Upper lobe of right lung (tissue), 1 donor: Measurements from ENCODE around the gene DCAKD. TPM values are rescaled to one million over a fixed set of nuclear protein-coding genes. Genes with fewer than 3 reads are reported as not detected.

Experiments used
- ATAC-seq: fragments of 200-7000 bp; cut with Tn5 transposase; one replicate; pipeline ENCODE4 v1.9.1; 2020; ENCODE audit warnings: mild to moderate bottlenecking, moderate library complexity
- DNase-seq: peaks from one replicate; pipeline ENCODE4 v3.0.0-alpha.2; 2020
- H3K27ac ChIP-seq: fragments of 200-600 bp; one replicate; pipeline ENCODE4 v1.8.0; 2022
- H3K27me3 ChIP-seq: fragments of 200-600 bp; one replicate; pipeline ENCODE4 v1.8.0; 2022; ENCODE audit warnings: mild to moderate bottlenecking
- H3K36me3 ChIP-seq: fragments of 200-600 bp; one replicate; pipeline ENCODE4 v1.8.0; 2022
- H3K4me1 ChIP-seq: fragments of 200-600 bp; one replicate; pipeline ENCODE4 v1.8.0; 2022
- H3K4me3 ChIP-seq: fragments of 200-600 bp; one replicate; pipeline ENCODE4 v1.8.0; 2022; ENCODE audit warnings: mild to moderate bottlenecking
- H3K9me3 ChIP-seq: fragments of 200-600 bp; one replicate; pipeline ENCODE4 v1.8.0; 2022
- CTCF ChIP-seq: fragments of 200-600 bp; IDR thresholded peaks from one replicate; pipeline ENCODE4 v1.8.0; 2022; ENCODE audit warnings: antibody characterized with exemption
- intact Hi-C: fragments of 100-400 bp; cut with DNase I; formaldehyde crosslinking; loops from one replicate; pipeline ENCODE4 v1.11.0; 2022
- total RNA-seq: library from RNA; stranded (reverse); fragmentation: NEBNext Ultra II Directional; extraction: Animal tissue kit (Norgen Biotek cat#: 25700); gene quantifications from one replicate; pipeline ENCODE4 v1.2.1, GENCODE V29; 2021
- donor health status: DM: no; HTN: yes; CAD: no; lungs with severe emphysema.

The DCAKD gene
- total RNA-seq, 1 donor from 2014 or later = 21.8 TPM

GRCh38 chr17:45004388-45004787, 47.0 kb downstream of the DCAKD start:
- ATAC-seq (no peak), DNase-seq (no peak)
- Histone ChIP-seq H3K9me3 (peaks cover 2% of the 10 kb centered on the region), H3K4me1 (no peaks in the 10 kb centered on the region), H3K27me3 (no peaks in the 10 kb centered on the region), H3K4me3 (no peak overlapping the region), H3K36me3 (no peaks in the 10 kb centered on the region), H3K27ac (no peak overlapping the region)
- TF ChIP-seq CTCF = no peak
- intact Hi-C loops = no loop called here

DNA sequence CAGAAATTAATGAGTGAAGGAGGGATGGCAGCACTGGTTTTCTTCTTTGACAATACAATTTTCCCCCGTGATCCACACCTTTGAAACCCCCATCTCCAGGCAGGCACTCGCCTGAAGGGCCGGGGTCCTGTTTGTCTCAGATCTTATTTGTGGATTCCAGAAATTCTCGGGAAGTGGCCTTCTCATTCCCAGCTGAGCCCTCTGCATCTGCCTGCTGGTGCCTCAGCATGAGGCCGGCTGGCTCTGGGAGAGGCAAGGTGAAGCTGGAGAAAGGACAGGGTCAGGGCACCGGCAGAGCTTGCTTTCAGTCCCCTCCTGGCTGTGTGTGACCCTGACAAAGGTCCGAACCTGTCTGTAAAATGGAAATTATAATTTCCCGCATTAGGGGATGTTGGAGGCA, 47.6 kb downstream of the DCAKD start:
- Histone ChIP-seq H3K36me3 (no peaks in the 10 kb centered on the region), H3K4me1 (no peaks in the 10 kb centered on the region), H3K27me3 (no peaks in the 10 kb centered on the region), H3K9me3 (peaks cover 5% of the 10 kb centered on the region), H3K27ac (no peak overlapping the region), H3K4me3 (no peak overlapping the region)
- intact Hi-C loops = no loop called here
- ATAC-seq (no peak), DNase-seq (no peak)
- TF ChIP-seq CTCF = no peak

DNA sequence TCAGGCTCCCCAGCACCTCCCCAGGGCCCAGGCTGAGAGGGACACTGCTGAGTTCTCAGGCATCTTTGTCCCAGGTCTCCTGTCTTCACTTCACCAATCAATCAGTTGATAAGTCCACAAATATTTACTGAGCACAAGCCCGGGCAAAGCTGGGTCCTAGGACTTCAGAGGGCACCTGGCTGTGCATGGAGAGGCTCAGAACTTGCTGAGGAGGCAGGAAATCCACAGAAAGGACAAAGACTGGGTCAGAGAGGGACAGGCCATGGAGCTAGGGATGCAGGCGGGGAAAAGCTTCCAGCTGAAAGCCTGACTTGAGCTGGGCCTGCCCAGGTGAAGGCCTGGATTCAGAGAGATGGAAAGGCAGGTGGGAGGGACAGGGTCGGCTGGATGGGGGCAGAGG, 50.1 kb downstream of the DCAKD start:
- H3K4me1 ChIP-seq = no peaks in the 10 kb centered on the region
- intact Hi-C loops = no loop called here
- H3K27ac ChIP-seq = no peak overlapping the region
- H3K9me3 ChIP-seq = peaks cover 5% of the 10 kb centered on the region
- H3K27me3 ChIP-seq = no peaks in the 10 kb centered on the region
- no peak for DNase-seq
- no peak for ATAC-seq
- no peak overlapping the region for H3K4me3 ChIP-seq
- no peak for TF ChIP-seq CTCF
- no peaks in the 10 kb centered on the region for H3K36me3 ChIP-seq

DNA sequence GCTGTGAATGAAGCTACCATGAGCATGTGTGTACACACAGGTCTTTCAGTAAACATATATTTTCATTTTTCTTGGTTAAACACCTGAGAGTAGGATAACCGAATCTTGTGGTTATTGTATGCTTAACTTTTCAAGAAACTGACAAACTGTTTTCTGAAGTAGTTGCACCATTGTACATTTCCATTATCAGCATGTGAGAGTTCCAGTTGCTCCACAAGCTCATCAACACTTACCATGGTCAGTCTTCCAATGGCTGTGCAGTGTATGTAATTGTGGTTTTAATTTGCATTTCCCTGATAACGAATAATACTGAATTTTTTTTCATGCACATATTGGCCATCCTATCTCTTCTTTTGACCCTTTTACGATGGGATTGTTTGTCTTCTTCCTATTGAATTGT, 52.0 kb downstream of the DCAKD start:
- no peak for TF ChIP-seq CTCF
- no peak for DNase-seq
- Histone ChIP-seq H3K9me3 (peaks cover 5% of the 10 kb centered on the region), H3K27me3 (no peaks in the 10 kb centered on the region), H3K27ac (no peak overlapping the region), H3K4me1 (no peaks in the 10 kb centered on the region), H3K4me3 (no peak overlapping the region), H3K36me3 (no peaks in the 10 kb centered on the region)
- intact Hi-C loops = no loop called here
- no peak for ATAC-seq

- no peak overlapping the region for H3K4me3 ChIP-seq
- no peaks in the 10 kb centered on the region for H3K36me3 ChIP-seq
- H3K27ac ChIP-seq = no peak overlapping the region
- DNase-seq (no peak), ATAC-seq (no peak)
- intact Hi-C loops = no loop called here
- peaks cover 5% of the 10 kb centered on the region for H3K27me3 ChIP-seq
- H3K4me1 ChIP-seq = no peaks in the 10 kb centered on the region
- H3K9me3 ChIP-seq = peaks cover 5% of the 10 kb centered on the region
- no peak for TF ChIP-seq CTCF
These were observed 52.8 kb downstream of the DCAKD start for GRCh38 chr17:44998646-44999045.

DNA sequence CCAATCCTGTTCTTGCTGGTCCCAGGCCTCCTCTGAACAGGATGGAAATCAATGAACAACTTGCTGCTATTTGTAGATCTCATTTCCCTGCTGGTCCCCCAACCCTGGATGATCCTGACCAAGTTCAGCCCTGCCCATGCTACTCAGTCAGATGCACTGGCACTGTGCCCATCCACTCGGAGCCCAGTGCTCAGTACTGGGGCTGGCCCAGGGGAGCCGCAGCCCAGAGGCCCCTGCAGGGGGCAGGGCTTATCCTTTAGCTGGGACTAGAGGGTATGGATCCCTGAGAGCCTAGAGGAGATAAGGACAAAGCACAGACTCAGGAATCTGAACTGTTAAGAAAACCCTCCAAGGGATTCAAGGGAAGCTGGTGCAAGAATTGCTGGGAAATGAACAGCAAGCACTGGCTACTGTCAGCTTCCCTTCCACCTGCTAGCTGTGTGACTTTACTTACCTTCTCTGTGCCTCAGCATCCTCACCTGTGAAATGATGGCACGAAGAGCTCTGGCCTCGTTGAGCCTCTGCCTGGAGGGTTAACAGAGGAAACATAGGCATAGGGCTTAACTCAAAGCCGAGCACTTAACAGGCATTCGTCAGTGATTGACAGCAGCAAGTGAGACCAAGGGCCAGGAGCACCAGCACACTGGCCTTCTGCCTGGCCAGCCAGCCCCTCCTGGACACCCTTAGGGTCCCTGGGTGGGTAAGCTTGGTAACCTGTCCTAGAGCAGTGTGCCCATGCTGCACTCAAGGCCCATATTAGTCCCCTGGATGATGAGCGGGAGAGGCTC, 53.5 kb downstream of the DCAKD start:
- Histone ChIP-seq H3K4me1 (no peaks in the 10 kb centered on the region), H3K9me3 (peaks cover 5% of the 10 kb centered on the region), H3K27ac (no peak overlapping the region), H3K27me3 (peaks cover 6% of the 10 kb centered on the region), H3K36me3 (no peaks in the 10 kb centered on the region), H3K4me3 (no peak overlapping the region)
- DNase-seq (no peak), ATAC-seq (peak; percentile 15)
- intact Hi-C loops = no loop called here
- no peak for TF ChIP-seq CTCF
